ENCODE measurements around the gene JAG2.

Gene JAG2

GRCh38 chr14:105168979-105169507, 467 bp upstream of the JAG2 start:
- no peak for DNase-seq (ENCODE audit: low spot score)

GRCh38 chr14:105168093-105168420, 519 bp downstream of the JAG2 start:
- DNase-seq (ENCODE audit: low spot score) = no peak
- TF ChIP-seq CTCF (IDR thresholded peaks at IDR 0.05; ENCODE audit: extremely low read depth, missing control alignments) = no peak

More at GRCh38 chr14:105168979-105169507, 467 bp upstream of the JAG2 start:
- peak; percentile 59 for TF ChIP-seq CTCF (IDR thresholded peaks at IDR 0.05; ENCODE audit: extremely low read depth, missing control alignments)

- DNase-seq (ENCODE audit: low spot score) = no peak
- no peak for TF ChIP-seq CTCF (IDR thresholded peaks at IDR 0.05; ENCODE audit: extremely low read depth, missing control alignments)
Observed at GRCh38 chr14:105167303-105168092, 1.1 kb downstream of the JAG2 start.

- DNase-seq (ENCODE audit: low spot score) = no peak
- TF ChIP-seq CTCF (IDR thresholded peaks at IDR 0.05; ENCODE audit: extremely low read depth, missing control alignments) = no peak
Observed at GRCh38 chr14:105166571-105167302, 1.8 kb downstream of the JAG2 start.

- TF ChIP-seq CTCF (IDR thresholded peaks at IDR 0.05; ENCODE audit: extremely low read depth, missing control alignments) = no peak
- DNase-seq (ENCODE audit: low spot score) = no peak
Observed at GRCh38 chr14:105165761-105166485, 2.7 kb downstream of the JAG2 start.

- TF ChIP-seq CTCF (IDR thresholded peaks at IDR 0.05; ENCODE audit: extremely low read depth, missing control alignments) = no peak
- no peak for DNase-seq (ENCODE audit: low spot score)
Observed at GRCh38 chr14:105165134-105165704, 3.4 kb downstream of the JAG2 start.
